ENCODE measurements around the gene CNTNAP2. TPM values are rescaled to one million over a fixed set of nuclear protein-coding genes. Genes with fewer than 3 reads are reported as not detected.

The CNTNAP2 gene
- total RNA-seq, 1 experiment from 2014 or later, result 64.5 TPM

DNA sequence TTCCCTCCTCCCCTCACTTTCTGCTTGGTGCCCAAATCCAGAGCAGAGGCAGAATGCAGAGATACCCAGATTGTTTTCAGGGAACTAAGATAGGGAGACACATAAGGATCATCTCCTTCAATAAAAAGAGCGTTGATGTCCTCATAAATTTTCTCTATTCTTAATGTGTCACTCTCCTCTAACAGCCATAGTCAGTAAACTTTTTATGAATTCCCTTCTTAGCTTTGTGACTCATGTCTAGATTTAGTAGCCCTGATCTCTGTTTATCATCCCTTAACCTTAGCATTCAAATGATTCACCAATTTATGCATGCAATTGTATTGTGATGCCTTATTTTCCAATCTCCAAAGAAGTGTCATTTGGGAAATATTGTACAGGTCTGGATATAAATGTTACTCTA, 1478.4 kb downstream of the CNTNAP2 start:
- no peak for DNase-seq
- Histone ChIP-seq H3K23ac (ENCODE audit: insufficient read length, low read depth, low read length) (no peak overlapping the region), H4K8ac (replicated peaks; ENCODE audit: insufficient read length, low read depth, low read length) (no peak overlapping the region), H3K4me2 (ENCODE audit: insufficient read depth, insufficient read length, low read length) (no peak overlapping the region), H3K9ac (ENCODE audit: extremely low read depth, insufficient read length, low read length) (no peak overlapping the region), H4K5ac (ENCODE audit: insufficient read length, low read depth, low read length) (no peak overlapping the region), H3K79me2 (ENCODE audit: insufficient read depth, low read length) (no peaks in the 10 kb centered on the region), H3K27me3 (ENCODE audit: insufficient read depth, low read length) (no peaks in the 10 kb centered on the region), H3K14ac (ENCODE audit: insufficient read depth, low read length) (no peak overlapping the region), H2BK120ac (ENCODE audit: low read depth, low read length, poor library complexity, severe bottlenecking) (no peak overlapping the region), H2AK5ac (ENCODE audit: insufficient read length, low read length) (no peak overlapping the region), H3K79me1 (ENCODE audit: insufficient read depth, low read depth, low read length, poor library complexity, severe bottlenecking) (no peaks in the 10 kb centered on the region), H2BK12ac (ENCODE audit: insufficient read length, low read depth, low read length) (no peak overlapping the region), H3K18ac (ENCODE audit: insufficient read length, low read depth, low read length) (no peak overlapping the region), H3T11ph (ENCODE audit: low read length) (no peak overlapping the region), H2AFZ (ENCODE audit: low read length) (no peak overlapping the region), H3K27ac (ENCODE audit: insufficient read length, low read depth, low read length) (no peak overlapping the region), H3K56ac (ENCODE audit: insufficient read length, low read depth, low read length) (no peak overlapping the region), H2BK15ac (ENCODE audit: low read depth, low read length) (no peak overlapping the region), H2BK20ac (ENCODE audit: low read depth, low read length, poor library complexity, severe bottlenecking) (no peak overlapping the region), H3K4me1 (ENCODE audit: insufficient read depth, low read length) (no peaks in the 10 kb centered on the region; the same call in 1 of the 2 replicates), H3K23me2 (ENCODE audit: insufficient read length, low read depth, low read length, poor library complexity, severe bottlenecking) (no peaks in the 10 kb centered on the region), H4K91ac (ENCODE audit: insufficient read length, low read depth, low read length) (no peak overlapping the region), H2BK5ac (ENCODE audit: insufficient read length, low read length) (no peak overlapping the region), H3K9me3 (ENCODE audit: control insufficient read depth, low read depth, low read length) (no peaks in the 10 kb centered on the region), H3K4ac (ENCODE audit: low read depth, low read length) (no peak overlapping the region), H4K20me1 (ENCODE audit: control insufficient read depth, insufficient read depth, insufficient read length) (no peaks in the 10 kb centered on the region)
- Mint-ChIP-seq H3K9me3 (peaks cover 4 to 12% of the 10 kb centered on the region in 2 experiments; a peak in 4 of 5 replicates), H3K4me3 (no peak overlapping the region), H3K36me3 (ENCODE audit: insufficient read depth in 1 of 3, low read depth in 3 of 3) (peaks cover 4 to 13% (median 4%) of the 10 kb centered on the region in 3 experiments; a peak in 6 of 7 replicates), H3K27ac (no peak overlapping the region), H3K27me3 (ENCODE audit: low read depth) (no peaks in the 10 kb centered on the region), H3K4me1 (peaks cover 7 to 12% of the 10 kb centered on the region in 2 experiments)
- TF ChIP-seq, protein P1, sequence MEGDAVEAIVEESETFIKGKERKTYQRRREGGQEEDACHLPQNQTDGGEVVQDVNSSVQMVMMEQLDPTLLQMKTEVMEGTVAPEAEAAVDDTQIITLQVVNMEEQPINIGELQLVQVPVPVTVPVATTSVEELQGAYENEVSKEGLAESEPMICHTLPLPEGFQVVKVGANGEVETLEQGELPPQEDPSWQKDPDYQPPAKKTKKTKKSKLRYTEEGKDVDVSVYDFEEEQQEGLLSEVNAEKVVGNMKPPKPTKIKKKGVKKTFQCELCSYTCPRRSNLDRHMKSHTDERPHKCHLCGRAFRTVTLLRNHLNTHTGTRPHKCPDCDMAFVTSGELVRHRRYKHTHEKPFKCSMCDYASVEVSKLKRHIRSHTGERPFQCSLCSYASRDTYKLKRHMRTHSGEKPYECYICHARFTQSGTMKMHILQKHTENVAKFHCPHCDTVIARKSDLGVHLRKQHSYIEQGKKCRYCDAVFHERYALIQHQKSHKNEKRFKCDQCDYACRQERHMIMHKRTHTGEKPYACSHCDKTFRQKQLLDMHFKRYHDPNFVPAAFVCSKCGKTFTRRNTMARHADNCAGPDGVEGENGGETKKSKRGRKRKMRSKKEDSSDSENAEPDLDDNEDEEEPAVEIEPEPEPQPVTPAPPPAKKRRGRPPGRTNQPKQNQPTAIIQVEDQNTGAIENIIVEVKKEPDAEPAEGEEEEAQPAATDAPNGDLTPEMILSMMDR (conservative IDR thresholded peaks at IDR 0.05), result no peak
- no CpG with 5 or more reads among the region's 1 CpG for WGBS (ENCODE audit: extremely low coverage, insufficient read length, low lambda C conversion rate)
